ENCODE results near the gene USP43. TPM values are rescaled to one million over a fixed set of nuclear protein-coding genes. Genes with fewer than 3 reads are reported as not detected.

The USP43 gene
- total and polyA plus RNA-seq, 2 donors from 2014 or later, result 1.9 to 7.8 TPM

DNA sequence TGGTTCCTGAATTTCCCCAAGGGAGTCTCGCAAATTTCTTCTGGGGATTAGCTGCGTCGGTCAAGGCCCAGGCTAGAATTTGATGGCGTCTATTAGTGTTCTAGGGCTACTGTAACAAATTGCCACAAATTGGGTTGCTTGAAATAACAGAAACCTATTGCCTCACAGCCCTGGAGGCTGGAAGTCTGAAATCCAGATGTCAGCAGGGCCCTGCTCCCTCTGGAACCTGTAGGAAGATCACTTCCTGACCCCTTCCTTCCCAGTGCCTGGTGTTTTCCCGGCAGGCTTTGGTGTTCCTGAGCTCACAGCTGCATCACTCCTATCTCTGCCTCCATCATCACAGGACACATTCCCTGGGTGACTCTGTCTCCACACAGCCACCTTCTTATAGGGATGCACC, 121.7 kb downstream of the USP43 start:
- Histone ChIP-seq H3K4me1 (ENCODE audit: control insufficient read depth in 2 of 3, insufficient read depth in 2 of 3, low read depth in 1 of 3, low read length in 3 of 3) (no peaks in the 10 kb centered on the region), H3K27me3 (ENCODE audit: control insufficient read depth, insufficient read depth, low read length) (no peaks in the 10 kb centered on the region), H3K27ac (ENCODE audit: low read depth in 2 of 2, low read length in 2 of 2) (no peak overlapping the region), H3K36me3 (ENCODE audit: control insufficient read depth in 2 of 3, insufficient read depth in 3 of 3, low read length in 3 of 3) (no peaks in the 10 kb centered on the region), H3K9me3 (ENCODE audit: control insufficient read depth in 2 of 3, insufficient read depth in 1 of 3, low read length in 3 of 3) (no peaks in the 10 kb centered on the region), H3K4me3 (ENCODE audit: low read length in 3 of 3) (no peak overlapping the region), H3K9ac (ENCODE audit: low read length in 3 of 3) (no peak overlapping the region)
- FAIRE-seq, result no peak
- no peak for TF ChIP-seq CTCF (IDR thresholded peaks at IDR 0.05; ENCODE audit: borderline replicate concordance, extremely low read depth, insufficient read depth)
- DNase-seq, result no peak
- intact Hi-C loops (cut with DNase I), result no loop called here

DNA sequence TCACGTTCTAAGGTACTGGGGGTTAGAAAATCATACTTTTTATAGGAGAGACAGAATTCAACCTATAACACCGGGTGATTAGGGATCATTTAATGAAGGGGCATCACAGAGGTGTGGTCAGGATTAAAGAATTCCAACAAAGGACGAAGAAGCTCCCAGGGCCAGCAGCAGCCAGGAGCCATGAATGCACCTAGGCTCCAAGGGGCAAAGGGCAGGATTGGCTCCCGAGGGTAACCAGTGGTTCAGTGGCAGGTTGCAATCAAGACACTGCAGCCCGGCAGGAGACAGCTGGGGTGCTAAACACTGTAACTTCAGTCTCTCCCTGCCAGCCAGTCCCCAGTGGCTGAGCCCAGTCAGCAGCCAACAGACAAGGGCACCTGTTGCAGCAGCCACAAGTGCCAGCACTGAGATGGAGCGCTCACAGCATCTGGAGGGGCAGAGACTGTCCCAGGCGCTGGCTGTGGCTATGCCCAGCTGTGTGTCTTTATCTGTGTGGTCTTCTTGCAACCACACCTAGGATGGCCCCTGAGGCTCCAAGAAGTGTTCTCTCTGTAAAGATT, 122.2 kb downstream of the USP43 start:
- Histone ChIP-seq H3K9me3 (ENCODE audit: control insufficient read depth in 2 of 3, insufficient read depth in 1 of 3, low read length in 3 of 3) (no peaks in the 10 kb centered on the region), H3K36me3 (ENCODE audit: control insufficient read depth in 2 of 3, insufficient read depth in 3 of 3, low read length in 3 of 3) (no peaks in the 10 kb centered on the region), H3K27ac (ENCODE audit: low read depth in 2 of 2, low read length in 2 of 2) (no peak overlapping the region), H3K27me3 (ENCODE audit: control insufficient read depth, insufficient read depth, low read length) (no peaks in the 10 kb centered on the region), H3K9ac (ENCODE audit: low read length in 3 of 3) (no peak overlapping the region), H3K4me1 (ENCODE audit: control insufficient read depth in 2 of 3, insufficient read depth in 2 of 3, low read depth in 1 of 3, low read length in 3 of 3) (no peaks in the 10 kb centered on the region), H3K4me3 (ENCODE audit: low read length in 3 of 3) (no peak overlapping the region)
- DNase-seq (no peak), FAIRE-seq (no peak)
- intact Hi-C loops (cut with DNase I), result no loop called here
- no peak for TF ChIP-seq CTCF (IDR thresholded peaks at IDR 0.05; ENCODE audit: borderline replicate concordance, extremely low read depth, insufficient read depth)

GRCh38 chr17:9768381-9768934, 123.1 kb downstream of the USP43 start:
- peak; percentile 33 for FAIRE-seq
- H3K9ac ChIP-seq (ENCODE audit: low read length in 3 of 3), result no peak overlapping the region
- H3K4me1 ChIP-seq (ENCODE audit: control insufficient read depth in 2 of 3, insufficient read depth in 2 of 3, low read depth in 1 of 3, low read length in 3 of 3), result no peaks in the 10 kb centered on the region
- intact Hi-C loops (cut with DNase I), result no loop called here
- no peak overlapping the region for H3K27ac ChIP-seq (ENCODE audit: low read depth in 2 of 2, low read length in 2 of 2)
- DNase-seq, result peak in 2 of 5 donors; percentile 47 to 50
- H3K27me3 ChIP-seq (ENCODE audit: control insufficient read depth, insufficient read depth, low read length), result no peaks in the 10 kb centered on the region
- peak; percentile 22 for TF ChIP-seq CTCF (IDR thresholded peaks at IDR 0.05; ENCODE audit: borderline replicate concordance, extremely low read depth, insufficient read depth)
- H3K9me3 ChIP-seq (ENCODE audit: control insufficient read depth in 2 of 3, insufficient read depth in 1 of 3, low read length in 3 of 3), result no peaks in the 10 kb centered on the region
- no peak overlapping the region for H3K4me3 ChIP-seq (ENCODE audit: low read length in 3 of 3)
- H3K36me3 ChIP-seq (ENCODE audit: control insufficient read depth in 2 of 3, insufficient read depth in 3 of 3, low read length in 3 of 3), result no peaks in the 10 kb centered on the region
